GM21515 (cell line): Measurements from ENCODE around the gene IGF2BP2.
"Not testable (repeated sequence)": the region's sequence is repeated elsewhere in the genome, so short reads cannot be mapped to it uniquely, and the experiment has no call there.

ENCODE experiments used
- ATAC-seq: cut with Tn5 transposase; IDR thresholded peaks from one replicate; pipeline ENCODE4 v1.9.1; 2021; ENCODE audit not compliant: unreplicated experiment

IGF2BP2 gene

DNA sequence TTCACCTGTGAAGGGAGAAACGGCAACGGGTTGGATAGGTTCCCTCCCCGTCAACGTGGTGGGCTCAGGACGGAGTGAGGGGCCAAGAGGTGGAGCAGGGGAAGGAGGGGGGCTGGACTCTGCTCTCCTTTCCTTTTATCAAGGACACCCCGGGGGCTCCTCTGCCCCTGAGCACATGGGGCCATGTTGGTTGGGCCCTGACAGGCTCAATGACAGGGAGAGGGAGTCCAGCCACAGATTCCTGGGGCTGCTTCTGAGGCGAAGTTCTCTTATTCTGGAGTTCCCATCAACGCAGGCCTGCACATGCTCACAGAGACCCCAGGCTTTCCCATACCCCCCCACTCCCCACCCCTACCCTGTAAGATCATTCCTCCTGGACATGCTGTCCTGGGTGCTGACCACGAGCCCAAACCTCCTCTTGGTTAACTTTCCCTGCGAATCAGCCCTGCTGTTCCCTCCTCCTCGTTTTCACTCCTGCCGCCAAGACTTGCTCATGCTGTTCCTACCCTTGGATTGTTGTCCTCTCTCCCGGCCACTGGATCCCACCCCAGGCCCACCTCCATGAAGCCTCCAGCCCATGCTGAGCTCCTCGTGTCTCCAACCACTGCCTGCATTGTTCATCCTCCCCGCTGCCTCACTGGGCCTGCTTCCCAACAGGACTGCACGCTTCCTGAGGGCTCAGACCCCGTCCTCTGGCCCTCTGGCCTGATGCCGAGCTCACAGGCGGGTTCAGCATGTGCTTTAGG, 177.5 kb downstream of the IGF2BP2 start:
- ATAC-seq: no peak

DNA sequence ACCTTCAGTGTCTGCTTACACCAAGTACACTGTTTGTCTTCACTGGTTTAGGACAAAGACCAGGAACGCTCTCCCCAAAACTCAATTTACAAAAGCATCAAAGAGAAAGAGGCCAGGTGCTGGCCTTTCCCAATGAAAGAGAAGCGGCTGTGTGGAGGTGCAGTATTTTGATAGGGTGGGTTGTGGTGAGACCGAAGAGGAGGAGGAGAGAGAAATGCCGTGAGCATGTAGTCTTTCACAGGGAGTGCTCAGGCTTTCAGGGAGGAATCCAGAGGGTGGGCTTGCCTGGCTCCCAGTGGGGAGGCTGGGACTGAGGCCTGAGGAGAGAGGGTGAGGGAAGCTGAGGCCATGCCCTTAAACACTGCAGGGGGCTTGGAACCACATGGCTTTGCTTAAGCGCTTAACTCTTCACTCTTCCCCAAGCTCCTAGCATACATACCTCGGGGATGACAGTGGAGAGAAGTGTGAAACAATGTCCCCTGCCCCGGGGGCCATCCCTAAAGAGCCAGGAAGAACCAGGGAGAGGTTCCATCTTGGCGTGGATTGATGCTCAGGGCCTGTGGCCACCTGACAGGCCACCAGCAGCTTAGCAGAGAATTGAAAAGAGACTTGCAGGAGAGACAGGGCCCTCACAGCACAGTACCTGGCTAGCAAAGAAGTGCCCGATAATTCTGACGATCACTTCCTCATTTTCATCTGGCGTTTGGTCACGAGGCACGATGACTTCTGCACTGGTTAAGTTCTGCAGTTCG, 178.3 kb downstream of the IGF2BP2 start:
- peak; percentile 58 for ATAC-seq

DNA sequence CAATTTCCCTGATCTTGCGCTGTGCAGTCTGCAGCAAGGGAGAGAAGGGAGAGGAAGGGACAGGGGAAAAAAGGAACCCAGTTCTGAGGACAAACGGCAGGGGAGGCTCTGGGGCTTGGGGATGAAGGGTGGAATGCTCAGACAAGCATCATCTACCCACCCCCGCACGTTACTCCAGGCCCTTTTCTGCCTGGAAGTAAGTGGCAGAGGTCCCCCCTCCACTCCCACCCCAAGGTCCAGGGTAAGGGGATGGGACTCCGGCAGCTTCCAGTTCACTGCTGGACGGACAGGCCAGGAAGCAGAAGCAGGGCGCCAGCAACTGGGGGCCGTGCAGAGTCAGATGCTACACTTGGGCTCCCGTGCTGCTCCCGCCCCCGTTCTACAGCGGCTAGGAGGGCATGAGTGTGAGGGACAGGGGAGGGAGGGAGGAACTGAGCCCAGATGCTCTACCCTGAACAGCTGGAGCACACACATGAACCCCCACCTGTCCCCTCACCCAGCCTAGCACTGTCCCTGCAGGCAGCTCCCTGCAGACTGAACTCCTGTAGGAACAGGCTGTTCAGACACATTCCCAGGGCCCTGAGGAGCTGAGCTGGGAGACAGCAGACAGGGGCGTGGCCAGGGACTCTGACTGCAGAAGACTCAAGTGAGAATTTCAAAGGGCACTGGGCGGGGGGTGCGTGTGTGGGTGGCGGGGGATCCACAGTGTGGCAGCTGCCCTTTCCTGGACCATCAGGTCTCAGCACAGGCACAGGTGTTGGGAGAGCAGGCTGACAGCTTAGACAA, 179.1 kb downstream of the IGF2BP2 start:
- no peak for ATAC-seq

DNA sequence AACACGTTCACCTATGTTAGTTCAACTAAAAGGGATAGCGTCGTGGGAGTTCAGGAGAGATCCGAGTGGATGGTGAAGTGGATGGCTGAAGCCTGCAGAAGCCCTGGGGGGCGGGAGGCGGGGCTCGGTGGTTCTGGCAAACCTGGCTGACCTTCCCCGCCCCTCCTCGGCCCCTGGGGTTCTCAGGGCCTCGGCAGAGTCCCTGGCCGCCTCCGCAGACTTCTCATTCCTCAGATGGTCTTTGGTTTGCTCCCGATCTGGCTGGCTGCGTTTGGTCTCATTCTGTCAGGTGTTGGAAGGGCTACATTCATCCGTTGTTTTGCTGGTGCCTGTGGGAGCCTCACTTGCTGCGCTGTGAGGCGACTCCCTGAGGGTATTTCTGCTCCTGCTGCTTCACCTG, 179.7 kb downstream of the IGF2BP2 start:
- ATAC-seq: not testable (repeated sequence)

DNA sequence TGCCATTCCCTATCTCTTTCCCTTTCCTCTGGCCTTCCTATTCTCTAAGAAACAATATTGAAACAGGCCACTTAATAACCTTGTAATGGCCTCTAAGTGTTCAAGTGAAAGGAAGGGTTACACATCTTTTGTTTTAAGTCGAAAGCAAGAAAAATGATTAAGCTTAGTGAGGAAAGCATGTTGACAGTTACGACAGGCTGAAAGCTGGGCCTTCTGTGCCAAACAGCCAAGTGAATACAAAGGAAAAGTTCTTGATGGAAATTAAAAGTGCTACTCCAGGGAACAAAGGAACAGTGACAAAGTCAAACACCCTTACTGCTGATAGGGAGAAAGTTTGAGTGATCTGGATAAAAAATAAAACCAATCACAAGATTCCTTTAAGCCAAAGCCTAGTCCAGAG, 184.5 kb downstream of the IGF2BP2 start:
- no peak for ATAC-seq

DNA sequence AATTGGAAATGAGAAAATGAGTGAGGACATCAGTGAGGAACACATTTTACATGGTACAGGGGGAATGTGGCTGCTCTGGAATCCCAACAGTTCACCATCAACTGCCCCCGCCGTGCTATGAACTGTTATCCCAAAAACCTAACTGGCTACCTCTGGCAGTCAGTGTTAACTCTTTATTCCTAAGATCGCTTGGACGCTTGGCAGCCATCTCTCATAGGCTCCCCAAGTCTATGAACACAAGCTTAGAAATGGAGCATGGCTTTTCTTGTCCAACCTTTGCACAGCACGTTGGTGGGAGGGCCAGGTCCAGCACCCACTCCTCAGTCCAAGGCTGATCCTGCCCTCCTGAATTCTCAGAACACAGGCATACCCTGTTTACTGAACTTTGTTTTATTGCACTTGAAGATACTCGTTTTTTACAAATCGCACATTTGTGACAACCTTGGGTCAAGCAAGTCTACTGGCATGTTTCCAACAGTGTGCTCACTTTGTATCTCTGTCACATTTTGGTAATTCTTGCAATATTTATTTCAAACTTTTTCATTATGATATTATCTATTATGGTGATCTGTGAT, 185.1 kb downstream of the IGF2BP2 start:
- no peak for ATAC-seq

DNA sequence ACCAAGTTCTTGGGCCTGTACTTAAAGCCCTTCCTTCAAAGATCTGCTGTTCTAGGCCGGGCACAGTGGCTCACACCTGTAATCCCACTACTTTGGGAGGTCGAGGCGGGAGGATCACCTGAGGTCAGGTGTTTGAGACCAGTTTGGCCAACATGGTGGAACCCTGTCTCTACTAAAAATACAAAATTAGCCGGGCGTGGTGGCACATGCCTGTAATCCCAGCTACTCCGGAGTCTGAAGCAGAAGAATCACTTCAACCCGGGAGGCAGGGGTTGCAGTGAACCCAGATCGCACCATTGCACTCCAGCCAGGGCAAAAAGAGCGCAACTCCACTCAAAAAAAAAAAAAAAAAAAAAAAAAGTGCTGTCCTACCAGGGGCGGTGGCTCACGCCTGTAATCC, 186.2 kb downstream of the IGF2BP2 start:
- ATAC-seq: not testable (repeated sequence)

DNA sequence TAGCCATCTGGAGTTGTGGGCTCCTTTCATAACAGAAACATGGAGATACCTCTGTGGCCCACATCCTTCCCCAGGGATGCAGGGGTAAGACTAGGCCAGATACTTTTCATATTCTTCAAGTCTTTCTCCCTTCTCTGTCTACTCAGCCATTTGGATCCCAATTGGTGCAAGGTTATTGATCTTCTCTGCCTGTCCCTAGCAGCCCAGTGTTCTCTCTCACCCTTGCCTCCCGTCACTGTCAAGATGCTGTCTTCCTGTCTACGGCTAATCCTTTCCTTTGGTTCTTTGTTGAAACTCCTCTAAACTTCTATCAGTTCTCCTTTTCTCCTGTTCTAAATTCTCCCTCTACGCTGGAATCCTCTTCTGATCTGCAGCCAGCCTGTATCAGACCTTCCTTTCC, 187.5 kb downstream of the IGF2BP2 start:
- no peak for ATAC-seq

DNA sequence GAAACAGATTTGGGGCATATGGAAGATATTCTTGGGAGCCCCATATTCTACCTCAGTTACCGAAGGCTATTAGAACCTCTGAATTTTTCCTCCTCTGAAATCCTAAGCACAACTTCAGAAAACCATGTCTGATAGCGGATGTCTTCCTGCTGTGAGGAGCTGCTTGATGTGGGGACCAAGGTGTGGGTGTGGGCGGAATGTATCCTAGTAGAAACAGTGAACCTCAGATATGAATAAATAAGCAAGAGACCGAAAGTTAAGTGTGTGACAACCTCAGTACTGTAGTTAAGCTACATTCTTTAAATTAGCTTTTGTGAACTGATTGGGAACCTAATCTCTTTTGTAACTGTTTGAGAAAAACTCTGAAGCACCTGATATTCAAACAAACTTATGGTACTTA, 191.8 kb downstream of the IGF2BP2 start:
- ATAC-seq: no peak

DNA sequence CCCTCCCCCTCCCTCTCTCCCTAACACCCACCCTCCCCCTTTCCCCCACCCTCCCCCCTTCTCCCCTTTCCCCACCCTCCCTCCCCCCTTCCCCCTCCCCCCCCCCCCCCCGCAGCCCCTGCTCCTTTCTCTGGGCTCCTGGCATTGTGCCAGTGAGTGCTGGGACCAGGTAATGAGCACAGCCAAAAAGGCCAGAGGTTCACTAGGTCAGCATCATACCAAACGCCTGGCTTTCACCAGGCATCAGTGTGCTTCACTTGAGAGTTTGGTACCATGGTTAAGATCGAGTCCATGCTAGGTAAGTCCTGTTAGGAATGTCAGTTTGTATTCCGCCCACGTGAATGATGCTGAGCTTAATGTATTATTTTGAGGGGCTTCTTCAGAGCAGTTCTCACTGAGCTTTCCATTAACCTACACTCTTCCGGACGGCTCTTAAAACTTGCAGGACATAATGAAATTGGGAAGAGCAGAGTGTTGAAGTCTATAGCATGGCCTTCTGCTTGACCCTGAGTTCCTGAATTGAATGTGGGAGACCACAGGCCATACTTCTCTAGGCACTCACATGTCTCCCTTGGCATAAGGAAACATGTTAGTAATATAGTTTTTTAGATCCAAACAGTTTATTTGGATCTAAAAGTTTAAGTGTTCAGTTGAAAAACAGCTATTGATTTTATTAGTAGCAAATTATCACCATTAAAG, 193.2 kb downstream of the IGF2BP2 start:
- no peak for ATAC-seq

DNA sequence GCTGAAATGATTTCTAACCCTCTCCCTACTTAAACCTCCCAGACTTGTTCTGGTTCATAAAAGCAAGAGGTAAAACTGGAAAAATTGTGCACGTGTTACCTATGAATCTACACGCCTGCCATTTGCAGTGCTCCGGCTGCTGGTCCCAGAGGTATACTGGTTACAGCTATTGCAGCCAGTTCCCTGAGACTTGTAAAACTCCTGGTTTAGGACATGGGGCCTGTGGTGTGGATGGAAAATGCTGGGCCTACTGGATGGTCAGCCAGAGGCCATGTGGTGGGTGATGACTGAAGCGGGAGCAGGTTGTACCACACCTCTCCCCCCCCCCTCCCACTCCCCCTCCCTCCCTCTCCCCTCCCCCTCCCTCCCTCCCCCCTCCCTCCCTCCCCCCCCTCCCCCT, 193.7 kb downstream of the IGF2BP2 start:
- ATAC-seq: no peak

DNA sequence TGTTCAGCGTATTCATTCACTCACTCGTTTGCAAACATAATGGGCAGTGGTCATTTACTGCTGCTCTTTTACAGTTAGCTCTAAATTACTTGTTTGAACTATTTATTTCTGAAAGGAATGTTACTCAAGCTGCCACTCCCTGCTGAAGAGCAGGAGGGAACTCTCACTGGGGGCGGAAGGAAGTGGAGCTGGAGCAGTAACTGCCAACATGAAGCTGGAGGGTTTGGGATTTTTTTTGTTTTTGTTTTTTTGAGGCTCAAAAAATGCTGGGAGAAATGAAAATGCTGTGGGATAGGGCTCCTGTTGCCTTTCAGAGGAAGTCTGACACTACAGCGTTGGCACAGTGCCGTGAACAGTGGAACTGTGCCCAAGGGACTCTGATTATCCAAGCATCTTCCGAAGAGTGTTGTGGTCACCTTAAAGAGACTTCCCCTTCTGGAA, 194.6 kb downstream of the IGF2BP2 start:
- no peak for ATAC-seq

DNA sequence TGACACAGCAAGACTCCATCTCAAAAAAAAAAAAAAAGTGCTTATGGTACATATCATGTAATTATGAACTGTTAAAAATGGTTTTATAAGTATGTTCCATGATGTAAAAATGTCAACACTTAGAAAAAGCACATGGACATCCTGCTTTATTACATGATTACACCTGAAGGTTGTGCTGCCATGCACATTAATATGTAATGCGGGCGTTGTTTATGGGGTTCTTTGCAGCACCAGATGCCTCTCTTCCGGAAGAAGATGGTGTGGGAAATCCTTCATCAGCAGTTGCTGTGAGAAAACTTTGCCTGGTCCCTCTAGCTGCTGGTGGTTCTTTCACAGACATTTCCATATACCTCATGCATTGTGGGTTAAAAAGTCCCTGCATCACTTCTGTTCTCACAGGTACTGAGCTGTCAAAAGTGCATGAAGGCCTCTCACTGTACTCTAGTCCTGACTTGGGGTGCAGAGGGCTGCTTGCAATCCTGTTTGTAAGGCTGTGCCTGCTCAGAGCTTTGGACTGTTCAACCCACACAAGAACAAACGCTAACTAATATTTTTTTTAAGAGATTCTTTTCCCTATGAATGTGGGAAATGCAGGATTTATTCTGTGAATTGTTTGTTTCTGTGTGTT, 195.2 kb downstream of the IGF2BP2 start:
- no peak for ATAC-seq

DNA sequence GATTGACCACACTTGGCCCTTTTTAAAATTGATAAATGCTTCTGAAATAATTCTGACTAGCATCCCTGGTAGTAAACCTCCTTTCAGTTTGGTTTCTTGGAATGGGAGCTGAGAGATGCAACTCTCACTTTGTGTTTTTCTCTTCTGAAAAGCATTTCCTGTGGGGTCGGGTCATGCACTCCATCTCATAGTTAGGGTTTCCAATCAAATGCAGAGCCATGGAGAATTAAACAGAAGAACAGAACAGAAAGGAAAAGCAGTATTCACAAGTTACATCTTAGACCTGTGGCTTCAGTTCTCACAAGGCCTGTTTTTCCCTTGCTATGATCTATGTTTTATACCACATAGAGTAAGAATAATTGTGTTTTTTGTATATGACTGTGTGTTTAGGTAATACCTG, 199.1 kb downstream of the IGF2BP2 start:
- ATAC-seq: no peak

DNA sequence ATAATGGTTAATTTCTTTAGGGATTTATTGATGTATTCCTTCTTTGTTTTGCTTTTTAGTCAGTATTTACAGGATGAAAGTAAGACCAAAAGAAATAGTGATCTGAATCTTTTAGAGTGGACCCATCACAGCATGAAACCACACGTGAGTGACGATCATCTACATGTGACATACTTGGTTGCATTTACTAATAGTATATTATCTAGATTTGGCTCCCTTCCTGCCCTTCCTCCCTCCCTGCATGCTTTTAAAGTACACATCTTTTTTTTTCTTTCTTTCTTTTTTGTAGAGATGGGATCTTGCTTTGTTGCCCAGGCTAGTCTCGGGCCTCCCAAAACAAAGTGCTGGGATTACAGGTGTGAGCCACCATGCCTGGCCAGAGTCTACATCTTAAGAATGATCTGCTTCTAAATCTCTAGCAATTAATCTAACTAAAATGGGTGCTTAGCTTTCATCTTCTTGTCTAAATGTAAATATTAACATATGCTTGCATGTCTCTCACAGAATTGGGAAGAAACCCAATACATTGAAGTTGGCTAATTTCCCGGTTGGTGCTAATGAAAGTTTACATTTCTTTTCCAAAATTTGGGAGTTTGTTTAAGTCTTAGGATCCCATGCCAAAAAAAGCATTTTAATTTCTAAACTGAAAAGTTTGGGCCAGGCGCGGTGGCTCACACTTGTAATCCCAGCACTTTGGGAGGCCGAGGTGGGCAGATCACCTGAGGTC, 200.7 kb downstream of the IGF2BP2 start:
- ATAC-seq: no peak

DNA sequence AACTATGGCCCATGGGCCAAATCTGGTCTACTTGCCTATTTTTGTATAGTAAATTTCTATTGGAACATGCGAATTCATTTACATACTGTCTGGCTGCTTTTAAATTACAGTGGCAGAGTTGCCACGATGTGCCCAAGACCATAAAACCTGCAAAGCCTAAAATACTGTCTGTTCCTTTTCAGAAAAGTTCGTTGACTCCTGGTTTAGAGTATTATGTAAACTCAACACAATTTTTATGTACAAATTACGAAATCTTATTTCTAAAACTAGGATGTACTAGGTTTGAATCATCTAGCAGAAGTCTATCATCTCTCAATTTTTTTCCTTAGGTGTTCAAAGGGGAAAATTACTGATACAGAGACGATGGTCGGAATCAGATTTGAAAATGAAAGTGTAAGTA, 211.8 kb downstream of the IGF2BP2 start:
- no peak for ATAC-seq

DNA sequence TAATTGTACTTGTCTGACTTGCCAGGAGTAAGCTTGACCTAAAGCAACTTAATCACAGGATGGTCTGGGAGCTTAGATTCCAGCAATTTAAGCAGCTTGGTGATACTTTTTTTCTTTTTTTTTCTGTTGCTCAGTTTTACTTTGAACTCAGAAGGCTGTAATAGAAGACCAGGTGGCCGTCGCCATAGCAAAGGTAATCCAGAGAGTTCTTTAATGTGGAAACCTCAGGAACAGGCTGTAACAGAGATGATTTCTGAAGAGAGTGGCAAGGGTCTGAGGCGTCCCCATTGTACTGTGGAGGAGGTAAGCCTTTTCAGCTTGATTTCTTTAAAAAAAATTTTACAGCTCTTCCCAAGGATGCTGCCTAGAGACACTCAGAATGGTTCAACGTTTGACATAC, 218.6 kb downstream of the IGF2BP2 start:
- no peak for ATAC-seq

DNA sequence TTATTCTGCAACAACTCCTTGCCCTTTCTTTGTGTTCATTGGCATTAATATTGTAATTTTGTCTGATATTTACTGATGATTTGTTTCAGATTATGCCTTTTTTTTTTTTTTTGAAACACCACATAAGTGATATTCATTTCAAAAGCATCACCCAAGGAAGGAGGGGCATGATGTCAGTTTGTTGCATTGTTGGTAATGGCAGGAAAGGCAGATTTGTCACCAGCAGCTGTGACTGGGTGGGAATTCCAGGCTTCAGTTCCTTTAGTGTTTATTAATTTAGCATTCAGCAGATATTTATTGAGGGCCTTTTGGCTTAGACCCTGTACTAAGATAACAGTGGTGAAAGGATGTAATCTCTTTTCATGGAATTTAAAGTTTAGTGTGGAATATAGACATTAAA, 219.3 kb downstream of the IGF2BP2 start:
- ATAC-seq: no peak

DNA sequence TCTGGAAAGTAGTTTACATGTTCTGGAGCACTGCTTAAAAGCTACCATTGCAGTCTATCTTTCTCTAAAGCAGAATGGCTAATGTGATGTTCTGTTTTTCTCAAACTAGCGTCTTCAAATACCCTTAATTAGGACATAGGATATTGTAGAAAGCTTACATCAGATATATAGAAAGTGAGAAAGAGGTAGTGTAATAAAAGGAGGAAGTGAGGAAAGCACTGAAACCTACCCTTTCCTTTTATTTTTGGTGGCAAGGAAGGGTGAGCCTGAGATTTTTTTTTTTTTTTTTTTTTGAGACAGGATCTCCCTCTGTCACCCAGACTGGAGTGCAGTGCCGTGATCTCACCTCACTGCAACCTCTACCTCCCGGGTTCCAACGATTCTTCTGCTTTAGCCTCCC, 229.3 kb downstream of the IGF2BP2 start:
- ATAC-seq: peak; percentile 80

DNA sequence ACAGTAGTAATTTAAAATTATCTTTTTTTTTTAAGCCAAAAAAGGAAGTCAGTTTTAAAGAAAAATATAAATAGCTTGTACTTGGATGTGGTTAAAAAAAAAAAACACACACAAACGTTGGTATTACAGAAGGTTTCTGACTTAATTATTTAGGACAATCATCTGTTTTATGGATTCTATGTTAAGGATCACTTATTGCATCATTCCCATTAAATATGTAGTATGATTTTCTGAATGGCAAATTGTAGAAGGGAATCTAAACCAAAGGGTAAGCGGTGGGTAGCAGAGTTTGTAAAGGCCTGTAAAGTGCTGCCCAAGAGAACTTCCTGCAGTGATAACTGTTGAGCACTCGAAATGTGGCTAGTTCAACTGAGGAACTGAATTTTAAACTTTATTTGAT, 230.8 kb downstream of the IGF2BP2 start:
- ATAC-seq: no peak
